Stimulated activated CD8-positive, alpha-beta memory T cell treated with anti-CD3 and anti-CD28 coated beads, Interleukin-4, amount 100 ng/mL, for 1 hour (primary cell): Measurements from ENCODE around the gene GIT2.
"Not testable (repeated sequence)": the region's sequence is repeated elsewhere in the genome, so short reads cannot be mapped to it uniquely, and the experiment has no call there.

Experiments
- DNase-seq, 2 donors: peaks; one replicate each; pipeline ENCODE4 v3.0.0-alpha.2; 2020; ENCODE audit warnings: low read depth in 2 of 2, low spot score in 1 of 2

GIT2 gene

DNA sequence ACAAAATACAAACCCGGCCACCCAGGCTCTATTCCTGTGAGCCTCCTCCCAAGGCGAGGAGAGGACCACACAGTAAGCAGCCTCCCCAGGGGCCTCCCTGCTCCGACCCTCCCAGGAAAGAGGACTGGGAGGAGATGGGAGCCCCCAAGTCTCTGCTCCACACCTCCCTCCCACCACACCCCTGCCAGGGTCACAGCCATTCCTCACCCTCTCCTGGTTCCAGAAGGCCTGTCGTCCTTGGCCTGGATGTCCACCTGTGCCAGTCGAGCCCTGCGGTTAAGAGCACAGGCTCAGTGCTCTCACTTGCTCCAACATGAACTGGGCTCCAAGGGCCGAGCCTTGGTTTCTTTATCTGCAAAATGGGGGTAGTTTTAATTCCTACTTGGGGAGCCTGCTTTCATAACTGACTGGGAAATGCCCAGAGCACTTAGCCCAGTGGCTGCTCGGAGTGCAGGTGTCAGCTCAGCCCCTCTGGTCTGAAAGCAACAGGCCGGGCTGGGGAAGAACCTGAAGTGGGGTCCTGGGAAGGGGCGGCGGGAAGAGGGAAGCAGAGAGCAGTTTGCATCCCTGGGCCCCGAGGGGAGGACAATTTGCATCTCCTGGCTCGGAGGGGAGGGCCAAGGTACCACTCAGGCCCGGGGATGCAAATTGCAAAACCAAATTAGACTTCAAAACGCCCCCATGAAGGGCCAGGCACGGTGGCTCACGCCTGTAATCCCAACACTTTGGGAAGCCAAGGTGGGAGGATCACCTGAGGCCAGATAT, 72.5 kb downstream of the GIT2 start:
- no peak for DNase-seq

DNA sequence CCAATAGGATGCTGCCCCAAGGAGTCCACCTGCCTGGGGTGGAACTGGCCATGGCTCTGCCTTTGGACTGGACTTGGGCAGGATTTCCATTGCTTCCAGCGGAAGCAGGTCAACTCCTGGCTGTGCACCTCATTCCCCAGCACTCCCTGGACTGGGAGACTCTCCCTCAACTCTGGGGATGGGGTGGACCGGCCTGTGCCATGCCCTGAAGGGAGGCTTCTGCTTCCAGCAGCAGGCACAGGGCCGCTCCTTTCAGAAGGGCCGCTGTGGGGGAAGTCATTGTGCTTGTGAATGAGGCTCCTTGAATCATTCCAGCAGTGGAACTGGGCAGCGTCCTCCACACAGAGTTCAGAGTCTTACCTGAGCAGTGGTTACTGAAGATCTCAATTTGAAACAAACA, 73.1 kb downstream of the GIT2 start:
- DNase-seq = no peak

DNA sequence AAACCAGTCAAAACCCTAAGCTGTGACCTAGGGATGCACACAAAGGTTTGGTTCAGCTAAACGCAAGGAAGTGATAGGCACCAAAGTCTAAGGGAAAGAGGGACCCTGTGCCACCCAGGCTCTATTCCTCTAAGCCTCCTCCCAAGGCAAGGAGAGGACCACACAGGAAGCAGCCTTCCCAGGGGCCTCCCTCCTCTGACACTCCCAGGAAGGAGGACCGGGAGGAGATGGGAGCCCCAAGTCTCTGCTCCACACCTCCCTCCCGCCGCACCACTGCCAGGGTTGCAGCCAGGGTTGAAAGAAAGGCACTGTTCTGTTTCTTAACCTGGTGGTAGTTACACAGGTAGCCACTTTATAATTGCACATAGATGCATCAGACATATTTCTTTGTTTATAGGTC, 74.2 kb downstream of the GIT2 start:
- no peak for DNase-seq

DNA sequence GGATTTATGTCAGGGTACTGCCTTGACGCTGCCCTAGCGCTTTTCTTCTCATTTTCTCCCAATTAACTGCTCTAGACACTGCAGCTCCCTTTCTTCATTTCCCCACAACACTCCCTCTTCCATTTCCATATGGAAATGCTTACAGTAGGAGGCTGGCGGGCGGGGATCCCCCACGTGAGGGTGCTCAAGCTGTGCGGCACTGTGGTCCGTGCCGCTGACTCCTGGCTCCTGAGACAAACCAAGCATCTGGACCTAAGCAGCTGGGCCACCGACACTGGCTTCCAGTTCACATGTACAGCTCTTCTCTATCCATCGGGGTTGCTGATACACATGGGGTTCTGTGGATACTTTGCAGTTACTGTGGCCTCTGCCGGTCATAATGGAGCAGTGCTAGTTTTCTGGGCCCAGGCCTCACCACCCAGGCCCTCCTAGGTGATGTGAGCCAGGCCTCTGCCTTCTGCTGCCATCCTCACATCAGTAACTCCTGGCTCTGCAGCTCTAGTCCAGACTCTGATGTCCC, 75.8 kb downstream of the GIT2 start:
- DNase-seq = no peak

DNA sequence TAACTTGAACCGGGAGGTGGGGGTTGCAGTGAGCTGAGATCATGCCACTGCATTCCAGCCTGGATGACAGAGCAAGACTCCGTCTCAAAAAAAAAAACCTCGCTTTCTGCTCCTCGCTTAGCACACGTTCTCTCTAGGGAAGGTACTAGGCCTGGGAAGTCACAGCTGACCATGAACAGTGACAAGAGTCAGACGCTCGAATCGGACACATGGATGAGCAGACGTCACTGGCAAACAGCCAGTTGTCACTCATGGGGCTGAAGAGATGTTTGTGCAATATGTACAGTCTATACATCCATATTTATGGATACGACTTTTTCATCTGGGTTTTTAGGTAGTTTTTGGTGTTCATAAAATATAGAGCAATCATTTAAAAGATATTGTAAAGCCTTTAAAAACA, 76.7 kb downstream of the GIT2 start:
- no peak for DNase-seq

DNA sequence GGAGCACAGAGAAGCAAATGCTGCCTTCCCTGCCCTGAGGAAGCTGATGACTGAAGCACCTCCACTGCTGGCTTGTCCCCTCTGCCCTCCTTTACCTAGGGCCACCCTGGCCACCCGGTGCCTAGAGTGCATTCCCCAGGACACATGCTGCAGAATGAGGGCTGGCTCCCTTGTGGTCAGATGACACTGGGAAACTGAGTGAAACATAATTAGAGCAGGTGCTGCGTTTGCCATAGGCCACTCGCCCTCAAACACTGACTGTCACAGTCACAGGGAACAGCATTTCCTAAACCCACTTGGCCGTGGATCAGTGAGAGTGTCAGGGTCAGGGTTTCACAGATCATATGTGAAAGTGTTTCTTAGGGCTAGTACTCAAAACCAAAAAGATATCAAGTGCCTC, 80.1 kb downstream of the GIT2 start:
- DNase-seq = no peak

DNA sequence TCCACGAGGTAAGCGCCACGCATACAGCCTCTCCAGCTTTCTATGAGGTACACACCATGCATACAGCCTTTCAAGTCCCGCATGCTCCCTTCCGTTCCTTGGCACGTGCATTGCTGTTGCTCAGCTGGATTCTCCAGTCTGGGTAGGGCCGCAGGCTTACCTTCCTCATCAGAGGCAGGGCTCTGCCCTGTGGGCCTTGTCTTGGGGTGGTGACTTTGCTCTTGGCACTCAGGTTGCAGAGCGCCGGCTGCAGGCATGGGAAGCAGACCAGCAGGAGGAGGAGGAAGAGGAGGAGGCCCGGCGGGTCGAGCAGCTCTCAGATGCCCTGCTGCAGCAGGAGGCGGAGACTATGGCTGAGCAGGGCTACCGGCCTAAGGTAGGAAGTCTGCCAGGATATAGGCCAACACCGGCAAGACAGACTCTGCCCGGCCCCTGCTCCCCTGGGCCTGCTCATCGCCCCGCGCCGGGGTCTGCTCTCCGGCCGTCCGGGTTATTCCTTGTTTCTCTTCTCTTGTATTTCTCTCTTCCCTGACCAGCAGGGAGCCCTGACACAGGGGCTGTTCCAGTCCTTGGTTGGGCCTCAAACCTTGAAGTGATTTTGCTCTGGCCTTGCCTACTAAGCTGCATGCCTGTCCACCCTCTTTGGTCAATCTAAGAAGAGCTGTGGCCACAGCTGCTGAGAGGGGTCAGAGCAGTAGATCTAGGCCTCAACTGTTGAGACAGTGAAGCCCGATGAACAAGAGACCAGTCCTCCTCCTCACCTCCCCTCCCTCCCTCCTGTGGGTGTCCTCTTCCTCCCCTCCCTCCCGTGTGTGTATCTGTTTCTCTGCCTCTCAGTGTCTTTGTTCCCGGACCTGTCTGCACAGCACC, 80.8 kb downstream of the GIT2 start:
- no peak for DNase-seq

DNA sequence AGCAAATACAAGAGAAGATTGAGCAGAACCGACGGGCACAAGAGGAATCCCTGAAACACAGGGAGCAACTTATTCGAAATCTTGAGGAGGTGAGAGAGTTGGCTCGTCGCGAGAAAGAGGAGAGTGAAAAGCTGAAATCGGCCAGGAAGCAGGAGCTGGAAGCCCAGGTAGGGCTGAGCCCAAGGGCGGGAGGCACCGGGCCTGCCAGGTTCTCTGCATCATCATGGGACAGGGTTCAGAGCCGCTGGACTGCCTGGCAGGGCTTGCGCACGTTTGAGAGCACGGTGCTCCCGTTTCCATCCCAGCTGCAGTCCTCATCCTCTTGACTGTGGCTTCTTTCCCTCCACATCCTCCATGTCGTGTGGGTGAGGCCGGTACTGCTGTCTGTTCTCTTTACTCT, 81.7 kb downstream of the GIT2 start:
- no peak for DNase-seq

DNA sequence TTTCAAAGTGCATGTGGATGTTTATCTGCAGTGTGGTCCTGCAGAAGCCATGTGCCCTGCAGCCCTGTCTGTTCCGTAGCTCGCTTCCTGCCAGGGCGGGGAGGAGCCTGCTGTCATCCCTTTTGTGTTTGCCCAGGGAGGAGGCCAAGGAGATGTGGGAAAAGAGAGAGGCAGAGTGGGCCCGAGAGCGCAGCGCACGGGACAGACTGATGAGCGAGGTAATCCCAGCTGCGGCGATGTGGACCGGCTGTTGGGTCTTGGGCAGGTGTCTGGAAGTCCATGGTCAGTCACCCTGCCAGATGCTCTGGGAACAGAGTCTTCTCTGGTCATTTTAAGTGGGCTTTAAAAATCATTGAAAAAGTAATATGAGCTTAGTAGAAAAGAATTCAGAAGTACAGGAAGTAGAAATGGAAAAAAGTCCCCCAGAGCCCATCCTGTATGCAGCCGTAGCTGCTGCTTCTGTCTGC, 83.3 kb downstream of the GIT2 start:
- DNase-seq = no peak

DNA sequence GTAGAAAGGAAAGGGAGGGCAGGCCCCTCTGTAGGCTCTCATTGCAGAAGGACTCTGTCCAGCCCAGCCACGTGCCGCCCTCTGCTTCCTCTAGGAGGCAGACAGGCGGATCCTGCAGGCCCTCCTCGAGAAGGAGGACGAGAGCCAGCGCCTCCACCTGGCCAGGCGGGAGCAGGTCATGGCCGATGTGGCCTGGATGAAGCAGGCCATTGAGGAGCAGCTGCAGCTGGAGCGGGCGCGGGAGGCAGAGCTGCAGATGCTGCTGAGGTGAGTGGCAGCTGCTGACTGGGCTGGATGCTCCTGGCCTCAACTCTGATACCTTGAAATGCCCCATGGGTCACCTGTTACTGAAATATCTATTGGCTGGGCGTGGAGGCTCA, 85.2 kb downstream of the GIT2 start:
- DNase-seq = no peak

DNA sequence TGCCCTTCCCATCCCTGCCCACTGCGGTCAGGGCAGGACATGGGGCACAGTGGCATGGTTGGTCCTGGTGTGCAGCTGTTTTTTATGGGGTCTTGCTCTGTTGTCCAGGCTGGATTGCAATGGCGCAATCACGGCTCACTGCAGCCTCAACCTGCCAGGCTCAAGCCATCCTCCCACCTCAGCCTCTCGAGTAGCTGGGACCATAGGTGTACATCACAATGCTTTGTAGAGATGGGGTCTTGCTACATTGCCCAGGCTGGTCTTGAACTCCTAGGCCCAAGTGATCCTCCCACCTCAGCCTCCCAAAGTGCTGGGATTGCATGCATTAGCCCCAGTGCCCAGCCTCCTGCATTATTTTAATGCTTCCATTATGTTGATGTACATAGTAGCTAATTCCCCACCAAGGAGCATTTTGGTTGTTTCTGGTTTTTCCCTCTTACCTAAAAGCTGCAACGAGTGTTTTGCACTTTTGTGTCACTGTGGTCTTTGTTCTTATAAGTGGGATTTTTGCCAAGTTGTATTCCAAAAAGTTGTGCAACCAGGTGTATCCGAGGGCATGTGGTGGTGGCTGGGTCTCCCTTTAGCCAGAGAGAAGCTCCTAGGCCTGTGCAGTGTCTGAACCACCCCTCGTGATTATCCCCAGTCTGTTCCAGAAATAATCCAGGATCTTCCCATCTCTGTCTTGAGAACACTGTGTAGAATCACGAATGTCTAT, 85.8 kb downstream of the GIT2 start:
- no peak for DNase-seq

DNA sequence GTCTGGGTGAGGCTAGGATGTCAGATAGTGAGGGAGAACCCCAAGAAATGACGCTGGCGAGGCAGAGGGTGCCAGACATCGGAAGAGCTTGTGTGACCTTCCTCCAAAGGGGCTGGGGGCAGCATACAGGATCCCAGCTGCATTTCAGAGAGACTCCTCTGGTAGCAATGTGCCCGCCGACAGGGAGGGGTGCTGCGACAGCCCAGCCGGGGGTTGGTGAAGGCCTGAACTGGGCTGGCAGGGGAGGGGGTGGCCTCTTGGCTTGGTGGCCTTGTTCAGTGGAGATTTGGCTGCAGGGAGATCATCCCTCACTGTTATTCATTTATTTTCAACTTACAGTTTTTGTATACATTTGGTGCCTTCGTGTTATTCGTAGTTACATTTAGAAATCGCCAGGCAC, 90.9 kb downstream of the GIT2 start:
- no peak for DNase-seq

DNA sequence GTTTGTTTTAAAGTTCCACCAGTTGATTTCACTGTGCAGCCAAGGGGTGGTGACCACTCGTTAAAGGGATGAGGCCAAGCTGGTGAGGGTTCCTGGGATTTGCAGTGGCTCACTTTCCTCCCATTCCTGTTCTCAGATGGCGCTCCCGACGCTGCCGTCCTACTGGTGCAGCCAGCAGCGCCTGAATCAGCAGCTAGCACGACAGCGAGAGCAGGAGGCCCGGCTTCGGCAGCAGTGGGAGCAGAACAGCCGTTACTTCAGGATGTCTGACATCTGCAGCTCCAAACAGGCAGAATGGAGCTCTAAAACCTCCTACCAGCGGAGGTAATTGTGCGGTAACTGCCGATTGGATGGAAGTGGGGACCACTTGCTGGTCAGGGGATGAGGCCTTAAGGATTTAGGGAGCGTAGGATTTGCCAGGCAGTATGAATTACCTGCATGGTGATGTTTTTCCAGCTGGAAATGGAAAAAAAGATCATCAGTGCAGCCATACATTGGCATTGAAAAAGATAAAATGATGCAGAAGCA, 93.2 kb downstream of the GIT2 start:
- no peak for DNase-seq

DNA sequence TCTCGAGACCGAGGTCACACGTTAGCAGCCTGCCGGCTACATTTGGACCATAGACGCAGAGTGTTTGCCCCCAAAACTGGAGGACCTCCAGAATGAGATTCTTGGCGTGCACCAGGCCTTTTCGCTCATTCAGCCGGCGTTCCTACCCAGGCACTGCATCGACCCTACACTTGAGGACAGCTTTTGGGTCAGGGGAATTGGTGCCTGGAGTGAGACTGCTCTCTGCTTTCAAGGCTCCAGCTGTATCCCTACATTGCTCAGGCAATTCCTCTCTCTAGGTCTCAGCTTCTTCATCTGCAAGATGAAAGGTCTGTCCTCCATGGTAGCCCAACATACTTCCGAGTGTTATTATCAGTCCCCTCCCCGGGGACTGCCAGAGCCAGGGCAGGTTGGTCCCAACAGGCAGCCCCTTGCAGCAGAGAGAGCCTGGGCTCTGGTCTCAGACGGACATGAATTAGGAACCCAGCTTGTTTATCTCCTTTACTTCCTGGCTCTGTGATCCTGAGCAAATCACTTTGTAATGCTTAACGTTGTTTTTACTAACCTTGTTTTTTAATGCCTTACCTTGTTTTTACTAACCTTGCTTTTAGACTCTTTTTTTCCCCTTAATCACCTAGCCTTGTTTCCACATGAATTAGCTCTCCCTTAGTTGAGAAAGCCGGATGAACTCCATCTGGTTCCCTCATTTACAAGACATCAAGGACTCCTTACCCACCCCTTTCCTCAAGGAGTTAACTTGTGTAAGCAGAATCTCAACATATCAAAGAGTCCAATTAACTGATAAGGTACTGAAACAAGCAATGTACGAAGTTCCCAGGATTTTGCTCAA, 95.2 kb downstream of the GIT2 start:
- no peak for DNase-seq

DNA sequence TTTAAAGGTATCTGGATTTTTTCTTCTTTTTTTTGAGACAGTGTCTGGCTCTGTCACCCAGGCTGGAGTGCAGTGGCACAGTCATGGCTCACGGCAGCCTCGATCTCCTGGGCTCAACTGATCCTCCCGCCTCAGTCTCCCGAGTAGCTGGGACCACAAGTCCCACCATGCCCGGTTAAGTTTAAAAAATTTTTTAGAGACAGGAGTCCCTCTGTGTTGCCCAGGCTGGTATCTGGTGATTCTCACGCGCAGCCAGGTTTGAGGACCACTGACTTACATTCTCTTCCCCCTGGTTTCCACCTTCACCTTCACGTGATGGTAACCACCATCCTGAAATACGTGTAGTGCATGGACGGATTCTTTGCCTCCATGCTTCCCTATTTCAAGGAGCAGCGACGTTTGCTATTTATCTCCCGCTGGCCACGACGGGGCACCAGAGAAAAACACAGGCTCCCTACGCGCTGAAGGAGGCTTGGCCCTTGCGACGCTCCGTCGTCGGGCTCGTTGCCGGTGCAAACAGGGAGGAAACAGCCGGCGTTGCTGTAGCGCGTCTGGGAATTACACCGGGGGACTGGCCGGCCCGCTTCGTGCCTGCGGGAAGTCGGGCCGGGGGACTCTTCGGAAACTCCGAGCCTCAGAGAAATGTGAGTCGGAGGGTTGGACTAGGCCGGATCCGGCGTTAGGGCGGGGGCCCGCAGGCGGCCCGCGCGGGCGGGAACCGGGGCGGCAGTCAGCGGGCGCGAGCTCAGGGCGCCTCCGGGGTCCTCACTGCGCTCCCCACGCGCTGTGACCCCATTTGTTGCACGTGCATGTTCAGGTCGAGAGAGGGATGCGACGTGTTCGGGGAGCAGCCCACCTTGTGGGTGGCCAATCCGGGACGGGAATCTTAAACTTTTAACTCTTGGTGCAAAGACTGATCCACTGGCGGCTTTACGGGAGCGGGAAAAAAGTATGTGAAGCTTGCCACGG, 96.1 kb downstream of the GIT2 start, which contains the start of gene TCHP:
TCHP (plus strand) TSS at position 492 of the 969 bp plus-strand sequence. CDS start 2,753 bp downstream, outside the sequence.
- peak in 1 of 2 donors; percentile 56 for DNase-seq

DNA sequence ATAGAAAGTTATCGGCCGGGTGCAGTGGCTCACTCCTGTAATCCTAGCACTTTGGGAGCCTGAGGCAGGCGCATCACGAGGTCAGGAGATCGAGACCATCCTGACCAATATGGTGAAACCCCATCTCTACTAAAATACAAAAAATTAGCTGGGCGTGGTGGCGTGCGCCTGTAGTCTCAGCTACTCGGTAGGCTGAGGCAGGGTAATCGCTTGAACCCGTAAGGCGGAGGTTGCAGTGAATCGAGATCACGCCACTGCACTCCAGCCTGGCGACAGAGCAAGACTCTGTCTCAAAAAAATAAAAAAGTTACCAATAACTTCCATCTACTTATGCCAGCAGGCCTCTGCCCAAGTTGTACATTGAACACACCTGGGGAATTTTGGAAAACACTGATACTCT, 96.8 kb downstream of the GIT2 start:
- DNase-seq = not testable (repeated sequence)

DNA sequence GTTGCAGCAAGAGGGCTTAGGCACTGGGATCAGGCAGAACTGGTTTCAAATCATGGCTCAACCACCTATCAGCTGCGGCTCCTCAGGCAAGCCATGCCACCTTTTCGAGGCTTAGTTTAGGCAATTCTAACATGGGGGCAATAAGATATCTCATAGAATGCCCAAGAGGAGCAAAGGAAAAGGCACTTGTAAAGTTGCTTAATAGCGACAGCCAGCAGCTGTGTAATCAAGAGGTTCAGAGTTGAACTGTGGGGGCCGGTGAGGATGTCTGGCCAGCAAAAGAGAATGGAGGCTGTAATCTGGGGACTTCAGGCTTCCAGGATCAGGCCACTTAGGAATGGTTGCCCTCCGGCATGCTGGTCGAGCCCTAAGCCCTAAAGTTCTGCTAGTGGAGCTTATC, 99.1 kb downstream of the GIT2 start:
- DNase-seq = no peak

DNA sequence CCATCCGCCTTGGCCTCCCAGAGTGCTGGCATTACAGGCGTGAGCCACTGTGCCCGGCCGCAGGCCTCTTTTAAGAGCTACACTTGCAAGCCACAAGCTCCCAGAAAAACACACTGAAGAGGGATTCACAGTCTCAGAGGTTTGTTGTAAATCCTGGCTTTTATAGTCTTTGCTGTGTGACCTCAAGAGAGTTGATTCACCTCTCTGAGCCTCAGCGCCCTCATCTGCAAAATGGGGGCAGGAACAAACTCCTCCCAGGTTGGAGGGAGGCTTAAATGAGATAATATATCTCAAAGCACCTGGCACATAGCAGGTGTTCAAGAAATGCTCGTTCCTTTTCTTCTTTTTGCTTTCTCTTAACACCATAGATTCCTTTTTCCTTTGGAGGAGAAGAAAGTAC, 100.0 kb downstream of the GIT2 start:
- DNase-seq = no peak

DNA sequence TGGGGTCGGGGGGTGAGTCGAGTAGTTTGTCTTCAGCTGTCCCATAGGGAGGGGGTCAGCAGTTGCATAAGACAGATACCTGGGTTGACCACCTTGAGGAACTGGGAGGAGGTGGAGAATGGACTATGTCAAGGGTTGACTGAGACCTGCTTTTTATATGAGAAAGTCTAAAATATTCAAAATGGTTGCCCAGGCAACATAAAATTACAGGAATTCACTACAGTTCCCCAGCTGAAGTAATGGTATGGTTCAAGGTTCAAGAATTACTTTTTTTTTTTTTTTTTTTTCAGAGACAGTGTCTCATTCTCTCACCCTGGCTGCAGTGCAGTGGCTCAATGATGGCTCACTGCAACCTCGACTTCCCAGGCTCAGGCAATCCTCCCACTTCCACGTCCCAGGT, 101.2 kb downstream of the GIT2 start:
- no peak for DNase-seq
